ENCODE measurements around the gene OPTC. TPM values are rescaled to one million over a fixed set of nuclear protein-coding genes. Genes with fewer than 3 reads are reported as not detected.

OPTC gene
- polyA plus RNA-seq, 1 donor, result not detected

GRCh38 chr1:203522237-203522636 lies 28.3 kb downstream of the OPTC start:
- H3K36me3 ChIP-seq (ENCODE audit: control insufficient read depth, insufficient read depth, low read length), result no peaks in the 10 kb centered on the region
- no peaks in the 10 kb centered on the region for H3K9me3 ChIP-seq (ENCODE audit: control insufficient read depth, low read depth, low read length)
- WGBS (ENCODE audit: insufficient coverage, low lambda C conversion rate), result 100% methylated on average over 1 of the region's 11 CpGs
- no peaks in the 10 kb centered on the region for H3K27me3 ChIP-seq (ENCODE audit: control insufficient read depth, insufficient read depth, low read length)
- DNase-seq, result no peak
- peaks cover 38% of the 10 kb centered on the region for H3K4me1 ChIP-seq (ENCODE audit: control insufficient read depth, insufficient read depth, low read length)
- H3K27ac ChIP-seq (ENCODE audit: low read length), result no peak overlapping the region
- no peak overlapping the region for H3K4me3 ChIP-seq (ENCODE audit: low read length)

GRCh38 chr1:203523667-203524066 lies 29.7 kb downstream of the OPTC start:
- Histone ChIP-seq H3K4me3 (ENCODE audit: low read length) (no peak overlapping the region), H3K9me3 (ENCODE audit: control insufficient read depth, low read depth, low read length) (no peaks in the 10 kb centered on the region), H3K27ac (ENCODE audit: low read length) (no peak overlapping the region), H3K36me3 (ENCODE audit: control insufficient read depth, insufficient read depth, low read length) (no peaks in the 10 kb centered on the region), H3K27me3 (ENCODE audit: control insufficient read depth, insufficient read depth, low read length) (no peaks in the 10 kb centered on the region), H3K4me1 (ENCODE audit: control insufficient read depth, insufficient read depth, low read length) (peaks cover 35% of the 10 kb centered on the region)
- no peak for DNase-seq
- WGBS (ENCODE audit: insufficient coverage, low lambda C conversion rate), result 80% methylated on average over 1 of the region's 6 CpGs

- Histone ChIP-seq H3K36me3 (ENCODE audit: control insufficient read depth, insufficient read depth, low read length) (no peaks in the 10 kb centered on the region), H3K4me3 (ENCODE audit: low read length) (no peak overlapping the region), H3K9me3 (ENCODE audit: control insufficient read depth, low read depth, low read length) (no peaks in the 10 kb centered on the region), H3K4me1 (ENCODE audit: control insufficient read depth, insufficient read depth, low read length) (peaks cover 30% of the 10 kb centered on the region), H3K27me3 (ENCODE audit: control insufficient read depth, insufficient read depth, low read length) (no peaks in the 10 kb centered on the region), H3K27ac (ENCODE audit: low read length) (no peak overlapping the region)
- WGBS (ENCODE audit: insufficient coverage, low lambda C conversion rate), result 86% methylated on average over 4 of the region's 4 CpGs
- DNase-seq, result no peak
These were observed 30.2 kb downstream of the OPTC start for GRCh38 chr1:203524152-203524551.

- Histone ChIP-seq H3K4me1 (ENCODE audit: control insufficient read depth, insufficient read depth, low read length) (peaks cover 25% of the 10 kb centered on the region), H3K27ac (ENCODE audit: low read length) (no peak overlapping the region), H3K4me3 (ENCODE audit: low read length) (no peak overlapping the region), H3K36me3 (ENCODE audit: control insufficient read depth, insufficient read depth, low read length) (no peaks in the 10 kb centered on the region), H3K27me3 (ENCODE audit: control insufficient read depth, insufficient read depth, low read length) (no peaks in the 10 kb centered on the region), H3K9me3 (ENCODE audit: control insufficient read depth, low read depth, low read length) (no peaks in the 10 kb centered on the region)
- no peak for DNase-seq
- WGBS (ENCODE audit: insufficient coverage, low lambda C conversion rate), result no CpG with 5 or more reads among the region's 4 CpGs
These were observed 30.9 kb downstream of the OPTC start for GRCh38 chr1:203524824-203525223.

GRCh38 chr1:203525685-203526084 lies 31.7 kb downstream of the OPTC start:
- no peak for DNase-seq
- WGBS (ENCODE audit: insufficient coverage, low lambda C conversion rate), result no CpG with 5 or more reads among the region's 3 CpGs
- Histone ChIP-seq H3K36me3 (ENCODE audit: control insufficient read depth, insufficient read depth, low read length) (no peaks in the 10 kb centered on the region), H3K27me3 (ENCODE audit: control insufficient read depth, insufficient read depth, low read length) (no peaks in the 10 kb centered on the region), H3K27ac (ENCODE audit: low read length) (no peak overlapping the region), H3K4me1 (ENCODE audit: control insufficient read depth, insufficient read depth, low read length) (peaks cover 20% of the 10 kb centered on the region), H3K4me3 (ENCODE audit: low read length) (no peak overlapping the region), H3K9me3 (ENCODE audit: control insufficient read depth, low read depth, low read length) (no peaks in the 10 kb centered on the region)

- Histone ChIP-seq H3K4me3 (ENCODE audit: low read length) (no peak overlapping the region), H3K36me3 (ENCODE audit: control insufficient read depth, insufficient read depth, low read length) (no peaks in the 10 kb centered on the region), H3K9me3 (ENCODE audit: control insufficient read depth, low read depth, low read length) (no peaks in the 10 kb centered on the region), H3K4me1 (ENCODE audit: control insufficient read depth, insufficient read depth, low read length) (peaks cover 16% of the 10 kb centered on the region), H3K27ac (ENCODE audit: low read length) (no peak overlapping the region), H3K27me3 (ENCODE audit: control insufficient read depth, insufficient read depth, low read length) (no peaks in the 10 kb centered on the region)
- no peak for DNase-seq
- WGBS (ENCODE audit: insufficient coverage, low lambda C conversion rate), result 100% methylated on average over 1 of the region's 5 CpGs
These were observed 32.2 kb downstream of the OPTC start for GRCh38 chr1:203526130-203526529.

GRCh38 chr1:203526572-203526971 lies 32.6 kb downstream of the OPTC start:
- H3K9me3 ChIP-seq (ENCODE audit: control insufficient read depth, low read depth, low read length), result no peaks in the 10 kb centered on the region
- H3K4me1 ChIP-seq (ENCODE audit: control insufficient read depth, insufficient read depth, low read length), result peaks cover 12% of the 10 kb centered on the region
- H3K4me3 ChIP-seq (ENCODE audit: low read length), result no peak overlapping the region
- 20% methylated on average over 2 of the region's 6 CpGs for WGBS (ENCODE audit: insufficient coverage, low lambda C conversion rate)
- H3K27me3 ChIP-seq (ENCODE audit: control insufficient read depth, insufficient read depth, low read length), result no peaks in the 10 kb centered on the region
- H3K36me3 ChIP-seq (ENCODE audit: control insufficient read depth, insufficient read depth, low read length), result no peaks in the 10 kb centered on the region
- DNase-seq, result peak in 1 of 2 donors; percentile 29
- H3K27ac ChIP-seq (ENCODE audit: low read length), result no peak overlapping the region

- Histone ChIP-seq H3K27ac (ENCODE audit: low read length) (no peak overlapping the region), H3K4me1 (ENCODE audit: control insufficient read depth, insufficient read depth, low read length) (peaks cover 8% of the 10 kb centered on the region), H3K4me3 (ENCODE audit: low read length) (no peak overlapping the region), H3K9me3 (ENCODE audit: control insufficient read depth, low read depth, low read length) (no peaks in the 10 kb centered on the region), H3K36me3 (ENCODE audit: control insufficient read depth, insufficient read depth, low read length) (no peaks in the 10 kb centered on the region), H3K27me3 (ENCODE audit: control insufficient read depth, insufficient read depth, low read length) (no peaks in the 10 kb centered on the region)
- no peak for DNase-seq
These were observed 33.1 kb downstream of the OPTC start for GRCh38 chr1:203527013-203527412.

GRCh38 chr1:203528063-203528462 lies 34.1 kb downstream of the OPTC start:
- H3K27me3 ChIP-seq (ENCODE audit: control insufficient read depth, insufficient read depth, low read length), result no peaks in the 10 kb centered on the region
- no peak for DNase-seq
- no peak overlapping the region for H3K4me3 ChIP-seq (ENCODE audit: low read length)
- H3K27ac ChIP-seq (ENCODE audit: low read length), result no peak overlapping the region
- no peaks in the 10 kb centered on the region for H3K36me3 ChIP-seq (ENCODE audit: control insufficient read depth, insufficient read depth, low read length)
- H3K9me3 ChIP-seq (ENCODE audit: control insufficient read depth, low read depth, low read length), result no peaks in the 10 kb centered on the region
- peaks cover 7% of the 10 kb centered on the region for H3K4me1 ChIP-seq (ENCODE audit: control insufficient read depth, insufficient read depth, low read length)
- no CpG with 5 or more reads among the region's 3 CpGs for whole genome bisulfite sequencing (ENCODE audit: insufficient coverage, low lambda C conversion rate)

- no peak for DNase-seq
- Histone ChIP-seq H3K4me1 (ENCODE audit: control insufficient read depth, insufficient read depth, low read length) (peaks cover 7% of the 10 kb centered on the region), H3K27me3 (ENCODE audit: control insufficient read depth, insufficient read depth, low read length) (no peaks in the 10 kb centered on the region), H3K36me3 (ENCODE audit: control insufficient read depth, insufficient read depth, low read length) (no peaks in the 10 kb centered on the region), H3K27ac (ENCODE audit: low read length) (no peak overlapping the region), H3K9me3 (ENCODE audit: control insufficient read depth, low read depth, low read length) (no peaks in the 10 kb centered on the region), H3K4me3 (ENCODE audit: low read length) (no peak overlapping the region)
- WGBS (ENCODE audit: insufficient coverage, low lambda C conversion rate), result 81% methylated on average over 3 of the region's 6 CpGs
These were observed 35.3 kb downstream of the OPTC start for GRCh38 chr1:203528976-203529835.

- Histone ChIP-seq H3K9me3 (ENCODE audit: control insufficient read depth, low read depth, low read length) (no peaks in the 10 kb centered on the region), H3K27ac (ENCODE audit: low read length) (no peak overlapping the region), H3K4me1 (ENCODE audit: control insufficient read depth, insufficient read depth, low read length) (peaks cover 7% of the 10 kb centered on the region), H3K27me3 (ENCODE audit: control insufficient read depth, insufficient read depth, low read length) (no peaks in the 10 kb centered on the region), H3K4me3 (ENCODE audit: low read length) (no peak overlapping the region), H3K36me3 (ENCODE audit: control insufficient read depth, insufficient read depth, low read length) (no peaks in the 10 kb centered on the region)
- no peak for DNase-seq
- WGBS (ENCODE audit: insufficient coverage, low lambda C conversion rate), result 70% methylated on average over 2 of the region's 3 CpGs
These were observed 37.1 kb downstream of the OPTC start for GRCh38 chr1:203531063-203531462.
